Karpas-422 (cell line): ENCODE results near the gene TMEM54. TPM values are rescaled to one million over a fixed set of nuclear protein-coding genes. Genes with fewer than 3 reads are reported as not detected.

Experiments used
- DNase-seq: peaks from one replicate; pipeline ENCODE4 v3.0.0-alpha.2; 2015
- H2AFZ ChIP-seq: fragments of 200-600 bp; sonication (generic); 2 replicates; pipeline ENCODE4 v1.6.1; 2014; ENCODE audit warnings: antibody characterized with exemption, low read length, mixed read lengths
- H3K27ac ChIP-seq: fragments of 200-600 bp; sonication (generic); 2 replicates; pipeline ENCODE4 v1.5.1; 2014; ENCODE audit warnings: mild to moderate bottlenecking, low read length, moderate library complexity
- H3K27me3 ChIP-seq: fragments of 200-600 bp; sonication (generic); 2 replicates; pipeline ENCODE4 v1.6.1; 2014; ENCODE audit warnings: low read length, mixed read lengths
- H3K36me3 ChIP-seq: fragments of 200-600 bp; sonication (generic); 2 replicates; pipeline ENCODE4 v1.6.1; 2014; ENCODE audit warnings: low read length, mixed read lengths; ENCODE audit not compliant: insufficient read depth
- H3K4me1 ChIP-seq: fragments of 200-600 bp; sonication (generic); 2 replicates; pipeline ENCODE4 v1.6.1; 2014; ENCODE audit warnings: mild to moderate bottlenecking, low read length, mixed read lengths
- H3K4me2 ChIP-seq: fragments of 200-600 bp; sonication (generic); 2 replicates; pipeline ENCODE4 v1.6.1; 2014; ENCODE audit warnings: low read length, low read depth, mild to moderate bottlenecking; ENCODE audit not compliant: poor library complexity, severe bottlenecking
- H3K4me3 ChIP-seq: fragments of 200-600 bp; sonication (generic); 2 replicates; pipeline ENCODE4 v1.5.1; 2014; ENCODE audit warnings: mild to moderate bottlenecking, antibody characterized with exemption, low read length, mixed read lengths
- H3K79me2 ChIP-seq: fragments of 200-600 bp; sonication (generic); 2 replicates; pipeline ENCODE4 v1.6.1; 2014; ENCODE audit warnings: mild to moderate bottlenecking, low read length, mixed read lengths
- H3K9ac ChIP-seq: fragments of 200-600 bp; sonication (generic); 2 replicates; pipeline ENCODE4 v1.6.0; 2014; ENCODE audit warnings: low read length
- H3K9me2 ChIP-seq: fragments of 200-600 bp; sonication (generic), shearing (Covaris generic); replicated peaks from 2 replicates; pipeline ENCODE4 v1.6.0; 2014; ENCODE audit warnings: mild to moderate bottlenecking, low read length, moderate library complexity; ENCODE audit not compliant: insufficient read depth
- H3K9me3 ChIP-seq: fragments of 300-700, 200-600 bp; sonication (generic); 2 replicates; pipeline ENCODE4 v1.6.1; 2014; ENCODE audit warnings: low read length, mixed read lengths
- H4K20me1 ChIP-seq: fragments of 200-600 bp; sonication (generic); 2 replicates; pipeline ENCODE4 v1.6.1; 2014; ENCODE audit warnings: mild to moderate bottlenecking, antibody characterized with exemption, low read length, low read depth; ENCODE audit not compliant: insufficient read depth
- total RNA-seq: library from RNA; depleted of rRNA; stranded (reverse); fragments of >200 nt; shearing (Covaris generic); gene quantifications from 2 replicates; pipeline ENCODE4 v1.2.3, GENCODE V29; 2014; ENCODE audit warnings: low replicate concordance

TMEM54 gene
- total RNA-seq, 1 experiment from 2014 or later, result 1.1 TPM

GRCh38 chr1:32869923-32870614 is 31.1 kb downstream of the TMEM54 start:
- Histone ChIP-seq H2AFZ (no peak overlapping the region), H3K4me3 (no peak overlapping the region), H3K27me3 (no peaks in the 10 kb centered on the region), H3K9ac (no peak overlapping the region), H3K36me3 (no peaks in the 10 kb centered on the region), H4K20me1 (no peaks in the 10 kb centered on the region), H3K4me2 (no peak overlapping the region), H3K9me2 (no peaks in the 10 kb centered on the region), H3K27ac (no peak overlapping the region), H3K79me2 (no peaks in the 10 kb centered on the region), H3K4me1 (peaks cover 9% of the 10 kb centered on the region), H3K9me3 (no peaks in the 10 kb centered on the region)
- DNase-seq, result no peak

DNA sequence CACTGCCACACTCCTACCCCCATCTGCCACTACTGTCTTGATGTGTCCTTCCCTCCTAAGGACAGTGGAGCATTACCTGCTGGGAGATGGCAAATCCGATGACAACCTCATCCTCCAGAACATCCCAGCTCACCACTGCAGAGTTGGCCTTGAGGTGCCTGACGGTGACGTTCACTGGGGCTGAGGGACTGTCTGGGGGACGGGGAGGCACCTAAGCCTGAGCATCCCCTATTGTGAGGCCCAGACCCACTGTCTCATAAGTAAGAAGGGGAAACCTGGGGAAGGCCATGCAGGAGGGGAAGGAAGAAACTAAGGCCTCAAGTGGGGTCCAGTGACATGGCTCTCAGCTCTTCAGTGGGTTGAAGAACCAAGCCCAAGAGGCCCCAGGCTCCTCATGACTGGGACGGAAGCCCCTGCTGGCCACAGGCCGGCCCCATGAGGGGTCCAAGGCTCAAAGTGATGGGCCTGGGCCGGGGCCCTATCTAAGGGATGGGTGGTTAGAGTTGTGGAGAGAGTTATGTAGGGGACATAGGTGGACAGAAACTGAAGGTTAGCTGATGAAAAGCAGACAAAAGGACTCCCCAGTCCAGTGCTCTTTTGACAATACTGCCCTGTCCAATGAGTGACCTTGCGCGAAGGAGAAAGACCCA is 32.3 kb downstream of the TMEM54 start:
- no peak for DNase-seq
- Histone ChIP-seq H3K36me3 (no peaks in the 10 kb centered on the region), H3K4me2 (no peak overlapping the region), H3K4me1 (peaks cover 9% of the 10 kb centered on the region), H3K9ac (no peak overlapping the region), H4K20me1 (no peaks in the 10 kb centered on the region), H2AFZ (no peak overlapping the region), H3K4me3 (no peak overlapping the region), H3K79me2 (no peaks in the 10 kb centered on the region), H3K9me2 (no peaks in the 10 kb centered on the region), H3K27ac (no peak overlapping the region), H3K27me3 (no peaks in the 10 kb centered on the region), H3K9me3 (no peaks in the 10 kb centered on the region)

GRCh38 chr1:32868085-32868484 is 33.1 kb downstream of the TMEM54 start:
- H3K4me1 ChIP-seq, result peaks cover 9% of the 10 kb centered on the region
- H3K4me3 ChIP-seq, result no peak overlapping the region
- H3K27me3 ChIP-seq, result no peaks in the 10 kb centered on the region
- no peaks in the 10 kb centered on the region for H4K20me1 ChIP-seq
- H3K9me3 ChIP-seq, result no peaks in the 10 kb centered on the region
- no peak overlapping the region for H3K9ac ChIP-seq
- H3K36me3 ChIP-seq, result no peaks in the 10 kb centered on the region
- H3K27ac ChIP-seq, result no peak overlapping the region
- H2AFZ ChIP-seq, result no peak overlapping the region
- DNase-seq, result no peak
- H3K9me2 ChIP-seq, result no peaks in the 10 kb centered on the region
- H3K79me2 ChIP-seq, result no peaks in the 10 kb centered on the region
- H3K4me2 ChIP-seq, result no peak overlapping the region

DNA sequence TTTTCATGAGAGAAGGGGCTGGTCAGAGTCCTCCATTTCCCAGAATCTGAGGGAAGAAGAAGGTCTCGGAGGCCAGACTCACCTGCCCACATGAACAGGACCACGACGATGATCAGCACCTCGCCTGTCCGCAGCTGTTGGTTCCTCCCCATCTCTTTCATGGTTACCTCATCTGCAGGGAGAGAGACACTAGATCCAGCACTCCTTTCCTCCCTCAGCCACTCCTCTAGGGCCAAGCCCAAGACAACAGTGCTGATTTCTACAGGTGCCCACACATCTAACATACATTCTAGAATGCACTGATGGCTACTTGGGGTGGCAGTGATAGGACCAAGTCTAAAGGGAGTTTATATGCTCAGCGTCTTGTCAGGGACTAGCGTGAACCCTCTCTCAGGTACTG is 33.5 kb downstream of the TMEM54 start:
- no peaks in the 10 kb centered on the region for H3K9me2 ChIP-seq
- no peaks in the 10 kb centered on the region for H4K20me1 ChIP-seq
- no peaks in the 10 kb centered on the region for H3K79me2 ChIP-seq
- H3K27ac ChIP-seq, result no peak overlapping the region
- H3K9me3 ChIP-seq, result no peaks in the 10 kb centered on the region
- no peak overlapping the region for H3K4me3 ChIP-seq
- no peak overlapping the region for H2AFZ ChIP-seq
- H3K27me3 ChIP-seq, result no peaks in the 10 kb centered on the region
- peaks cover 8% of the 10 kb centered on the region for H3K4me1 ChIP-seq
- no peak overlapping the region for H3K4me2 ChIP-seq
- H3K9ac ChIP-seq, result no peak overlapping the region
- H3K36me3 ChIP-seq, result no peaks in the 10 kb centered on the region
- no peak for DNase-seq

DNA sequence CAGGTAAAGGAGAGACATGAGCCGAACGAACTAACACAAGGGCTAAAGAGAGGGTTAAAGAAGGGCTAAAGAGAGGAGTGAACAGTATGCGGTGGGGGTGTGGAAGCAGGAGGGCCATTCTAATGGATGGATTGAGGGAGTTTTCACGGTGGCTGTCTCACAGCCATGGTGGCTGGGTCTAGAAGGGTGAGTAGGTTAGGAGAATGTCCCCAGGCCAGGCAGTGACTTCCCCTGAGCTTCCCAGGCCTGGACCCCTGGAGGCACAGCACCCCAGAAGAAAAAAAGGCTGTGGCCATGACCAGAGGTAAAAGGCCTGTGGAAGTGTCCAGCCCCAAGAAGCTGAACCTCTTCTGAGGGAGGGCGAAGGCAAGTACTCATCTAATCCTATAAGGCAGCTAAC is 34.0 kb downstream of the TMEM54 start:
- Histone ChIP-seq H3K4me3 (no peak overlapping the region), H3K9me2 (no peaks in the 10 kb centered on the region), H2AFZ (no peak overlapping the region), H3K9me3 (no peaks in the 10 kb centered on the region), H3K36me3 (no peaks in the 10 kb centered on the region), H3K4me2 (no peak overlapping the region), H3K9ac (no peak overlapping the region), H3K27ac (no peak overlapping the region), H3K27me3 (no peaks in the 10 kb centered on the region), H4K20me1 (no peaks in the 10 kb centered on the region), H3K4me1 (peaks cover 3% of the 10 kb centered on the region), H3K79me2 (no peaks in the 10 kb centered on the region)
- DNase-seq, result no peak

GRCh38 chr1:32865639-32866405 is 35.4 kb downstream of the TMEM54 start:
- Histone ChIP-seq H3K9me2 (no peaks in the 10 kb centered on the region), H3K27me3 (no peaks in the 10 kb centered on the region), H3K27ac (no peak overlapping the region), H3K79me2 (no peaks in the 10 kb centered on the region), H3K9me3 (no peaks in the 10 kb centered on the region), H3K4me3 (no peak overlapping the region), H4K20me1 (no peaks in the 10 kb centered on the region), H3K4me2 (no peak overlapping the region), H3K9ac (no peak overlapping the region), H2AFZ (no peak overlapping the region), H3K4me1 (no peaks in the 10 kb centered on the region), H3K36me3 (no peaks in the 10 kb centered on the region)
- DNase-seq, result no peak

DNA sequence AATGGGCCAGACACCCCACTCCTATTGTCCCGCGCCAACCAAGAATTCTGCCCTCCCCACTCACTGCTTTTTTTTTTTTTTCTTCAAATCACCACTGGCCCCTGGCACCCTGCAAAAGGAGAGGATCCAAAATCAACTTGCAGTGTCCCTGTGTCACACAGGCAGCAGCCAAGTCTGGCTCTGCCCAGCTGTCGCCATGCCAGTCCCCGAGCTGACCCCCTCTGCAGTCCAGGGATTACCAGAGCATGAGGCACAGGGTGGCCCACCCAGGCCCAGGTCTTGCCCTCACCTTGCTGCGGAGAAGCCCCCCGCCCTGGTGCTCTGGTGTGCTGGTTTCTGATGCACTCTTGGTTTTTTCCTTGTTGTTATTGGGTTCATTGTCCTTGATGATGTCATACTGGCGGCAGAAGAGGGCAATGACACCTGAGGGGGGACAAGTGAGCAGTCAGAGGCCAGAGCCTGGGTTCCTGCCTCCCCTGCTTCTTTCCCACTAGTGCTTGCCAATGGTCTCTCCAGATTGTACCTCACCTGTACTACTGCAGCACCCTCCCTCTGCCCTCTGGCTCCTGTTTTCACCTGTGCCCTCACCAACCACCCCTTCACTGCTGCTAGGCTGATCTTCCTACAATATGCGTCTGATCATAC is 36.7 kb downstream of the TMEM54 start:
- H3K36me3 ChIP-seq, result no peaks in the 10 kb centered on the region
- H3K4me1 ChIP-seq, result no peaks in the 10 kb centered on the region
- no peaks in the 10 kb centered on the region for H3K27me3 ChIP-seq
- no peak overlapping the region for H2AFZ ChIP-seq
- H3K9ac ChIP-seq, result no peak overlapping the region
- no peaks in the 10 kb centered on the region for H4K20me1 ChIP-seq
- H3K9me2 ChIP-seq, result no peaks in the 10 kb centered on the region
- H3K27ac ChIP-seq, result no peak overlapping the region
- no peaks in the 10 kb centered on the region for H3K9me3 ChIP-seq
- H3K79me2 ChIP-seq, result no peaks in the 10 kb centered on the region
- DNase-seq, result no peak
- H3K4me3 ChIP-seq, result no peak overlapping the region
- no peak overlapping the region for H3K4me2 ChIP-seq

- Histone ChIP-seq H3K36me3 (no peaks in the 10 kb centered on the region), H3K27me3 (no peaks in the 10 kb centered on the region), H2AFZ (no peak overlapping the region)
These were observed 37.3 kb downstream of the TMEM54 start for GRCh38 chr1:32863881-32864245.

More at GRCh38 chr1:32863881-32864245, 37.3 kb downstream of the TMEM54 start:
- no peak overlapping the region for H3K4me2 ChIP-seq
- H3K4me3 ChIP-seq, result no peak overlapping the region
- H3K9ac ChIP-seq, result no peak overlapping the region
- H3K27ac ChIP-seq, result no peak overlapping the region
- no peak for DNase-seq
- no peaks in the 10 kb centered on the region for H3K9me2 ChIP-seq
- H3K4me1 ChIP-seq, result no peaks in the 10 kb centered on the region
- no peaks in the 10 kb centered on the region for H3K9me3 ChIP-seq
- no peaks in the 10 kb centered on the region for H4K20me1 ChIP-seq
- H3K79me2 ChIP-seq, result no peaks in the 10 kb centered on the region
